GM10248 (cell line): ENCODE results near the gene ATP8A1.

Source experiments
- CTCF ChIA-PET: fragments of 300-600 bp; sonication (Branson Sonifier 250); formaldehyde crosslinking; extraction: SDS; loops from one replicate; lab custom pipeline; 2021; ENCODE audit warnings: antibody characterized with exemption; lab: Yijun Ruan, JAX
- POLR2A ChIA-PET: fragments of 350-650 bp; sonication (Branson Sonifier 250); formaldehyde crosslinking; extraction: SDS; loops from one replicate; lab custom pipeline; 2020; ENCODE audit warnings: antibody characterized with exemption; lab: Yijun Ruan, JAX
- DNase-seq: peaks from one replicate; pipeline ENCODE4 v3.0.0; 2012; ENCODE audit errors: extremely low spot score
- CTCF ChIP-seq: IDR thresholded peaks from 2 replicates; pipeline ENCODE4 v1.5.1; 2012; ENCODE audit warnings: mild to moderate bottlenecking, low read depth; ENCODE audit errors: extremely low read depth, missing control alignments, control extremely low read depth

Gene ATP8A1

GRCh38 chr4:42359711-42360110, 297.2 kb downstream of the ATP8A1 start:
- POLR2A ChIA-PET, result no interaction called here
- no peak for TF ChIP-seq CTCF
- DNase-seq, result no peak
- CTCF ChIA-PET, result interaction anchor here (1.1 to 2.0 kb wide), 3 partner anchors 10 to 161 kb away, joined by 5 to 9 read pairs (median 6); no protein-coding TSS in a partner anchor
